Stimulated activated CD4-positive, alpha-beta T cell treated with anti-CD3 and anti-CD28 coated beads, Interleukin-4, amount 100 ng/mL, for 48 hours (primary cell): ENCODE measurements around the gene URI1.

ENCODE experiments used
- DNase-seq, 2 donors: peaks; one replicate each; pipeline ENCODE4 v3.0.0-alpha.2; 2020; ENCODE audit warnings: low read depth in 2 of 2

Gene URI1

DNA sequence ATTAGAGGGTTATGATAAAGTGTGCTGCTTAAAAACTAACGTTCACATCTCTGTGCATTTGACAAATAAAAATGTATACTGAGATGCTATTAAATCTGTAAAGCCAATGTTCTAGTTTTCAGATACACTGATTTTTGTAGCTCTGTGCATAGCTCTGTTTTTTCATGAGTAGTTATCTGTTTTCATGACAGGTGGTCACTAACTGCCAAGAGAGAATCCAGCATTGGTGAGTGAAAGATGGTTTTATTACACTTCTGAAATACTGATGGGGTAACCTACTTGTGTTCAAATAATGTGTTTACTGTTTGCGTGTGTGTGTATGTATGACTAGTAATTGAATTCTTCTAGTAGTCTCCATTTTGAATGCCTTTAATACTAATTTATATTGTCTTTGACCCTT, 29.0 kb downstream of the URI1 start:
- no peak for DNase-seq

DNA sequence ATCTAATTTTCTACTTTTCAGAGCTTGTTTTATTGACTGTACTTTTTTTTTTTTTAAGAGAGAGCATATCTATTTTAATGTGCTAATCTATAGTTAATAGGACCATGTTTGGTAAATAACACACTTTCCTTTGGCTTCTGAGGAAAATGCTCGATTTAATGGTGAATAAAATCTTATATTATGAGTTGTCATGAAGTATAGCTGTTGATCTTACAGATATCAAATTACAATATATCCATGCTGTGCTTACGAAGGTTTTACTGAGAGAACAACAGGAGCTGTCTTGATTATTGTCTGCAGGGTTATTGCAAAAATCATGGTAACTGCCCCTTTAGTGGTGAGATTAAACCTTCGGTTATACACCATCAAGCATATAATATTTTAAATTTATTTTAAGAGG, 29.6 kb downstream of the URI1 start:
- DNase-seq: no peak

DNA sequence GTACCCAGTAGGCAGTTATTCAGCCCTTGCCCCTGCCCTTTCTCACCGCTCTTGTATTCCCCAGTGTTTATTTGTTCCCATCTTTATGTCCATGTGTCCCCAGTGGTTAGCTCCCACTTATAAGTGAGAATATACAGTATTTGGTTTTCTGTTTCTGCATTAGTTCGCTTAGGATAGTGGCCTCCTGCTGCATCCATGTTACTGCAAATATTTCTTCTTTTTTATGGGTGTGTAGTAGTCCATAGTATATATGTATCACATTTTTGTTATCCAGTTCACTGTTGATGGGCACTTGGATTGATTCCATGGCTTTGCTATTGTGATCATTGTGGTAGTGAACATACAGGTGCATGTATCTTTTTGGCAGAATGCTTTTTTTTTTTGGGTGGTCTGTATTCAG, 32.7 kb downstream of the URI1 start:
- no peak for DNase-seq

DNA sequence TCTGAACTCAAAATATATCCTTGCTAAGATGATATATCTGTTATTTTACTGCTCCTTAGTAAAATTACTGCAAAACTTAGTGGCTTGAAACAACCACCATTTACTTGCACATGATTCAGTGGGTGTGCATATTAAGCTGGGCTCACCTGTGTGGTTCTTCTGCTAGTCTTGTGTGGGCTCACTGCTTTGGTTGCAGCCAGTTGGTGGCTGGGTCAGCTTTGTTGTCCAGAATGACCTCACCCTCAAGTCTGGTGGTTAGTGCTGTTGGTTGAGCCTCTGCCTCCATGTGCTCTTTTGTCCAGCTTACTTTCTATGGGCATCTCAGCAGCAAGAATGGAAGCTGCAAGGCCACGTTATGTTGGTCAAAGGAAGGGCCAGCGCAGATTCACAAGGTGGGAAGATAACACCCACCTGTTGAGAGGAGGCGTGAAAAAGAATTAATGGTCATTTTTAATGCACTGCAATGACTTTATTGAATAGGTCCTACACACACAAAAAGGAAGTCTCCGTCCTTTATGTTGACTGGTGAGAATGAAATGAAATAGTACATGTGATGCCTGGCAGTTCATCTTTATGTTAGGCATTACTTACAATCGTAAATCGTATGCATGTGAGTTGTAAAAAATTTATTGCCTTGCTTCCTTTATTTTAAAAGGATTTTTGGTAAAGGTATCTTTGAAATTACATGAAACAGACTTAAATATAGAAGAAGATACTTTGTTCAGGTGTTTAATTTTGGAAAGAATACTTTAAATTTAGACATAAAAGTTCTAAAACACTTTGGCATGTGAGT, 34.3 kb downstream of the URI1 start:
- DNase-seq: no peak

DNA sequence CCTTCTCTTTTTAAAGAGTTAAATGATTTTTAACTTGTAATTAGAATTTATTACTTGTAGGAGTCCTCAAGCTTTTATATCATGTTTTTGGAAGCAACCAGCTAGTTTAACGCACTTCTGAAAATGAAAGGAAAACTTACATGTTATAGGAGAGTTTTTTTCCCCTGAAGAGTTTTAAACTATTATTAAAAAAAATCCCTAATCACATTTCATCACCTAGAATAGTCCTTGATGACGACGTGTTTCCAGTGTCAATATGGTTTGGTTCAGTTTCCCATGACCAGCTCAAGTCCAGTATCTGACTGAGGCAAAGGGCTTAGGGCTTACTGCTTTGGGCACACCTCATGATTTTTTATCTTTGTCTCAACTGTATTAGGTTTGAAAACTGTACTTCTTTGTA, 36.0 kb downstream of the URI1 start:
- no peak for DNase-seq

DNA sequence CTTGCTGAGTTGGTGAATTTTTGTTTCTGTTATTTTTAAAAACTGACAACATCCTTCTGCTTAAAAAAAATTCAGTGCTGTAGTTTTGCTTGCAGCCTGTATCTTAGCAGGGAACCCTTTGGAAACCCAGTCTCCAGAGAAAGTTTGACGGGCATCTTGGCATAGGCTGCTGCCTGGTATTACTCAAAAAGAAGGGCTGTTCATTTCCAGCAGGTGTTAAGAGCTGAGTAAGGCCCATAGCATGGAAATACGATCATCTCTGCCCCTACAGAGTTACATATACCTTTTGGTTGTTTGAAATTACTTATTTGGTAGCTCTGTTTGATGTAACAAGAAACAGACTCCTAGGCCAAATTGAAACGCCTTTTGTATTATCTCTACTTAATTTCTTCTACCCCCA, 41.5 kb downstream of the URI1 start:
- DNase-seq: no peak

DNA sequence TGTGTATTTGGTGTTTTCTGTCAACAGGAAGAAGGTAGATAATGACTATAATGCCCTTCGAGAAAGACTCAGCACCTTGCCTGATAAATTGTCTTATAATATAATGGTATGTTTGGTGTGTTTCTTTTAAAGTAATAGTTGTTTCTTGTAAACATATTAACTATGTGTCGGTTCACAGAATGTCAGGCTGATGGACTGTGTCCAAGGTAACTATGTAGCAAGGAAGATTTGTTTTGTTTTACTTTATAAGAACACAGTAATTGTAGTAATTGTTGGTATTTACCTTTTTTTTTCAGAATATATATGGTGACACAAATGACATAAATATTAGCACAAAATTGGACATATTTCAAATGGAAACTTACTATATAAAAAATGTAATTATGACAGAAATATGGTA, 43.2 kb downstream of the URI1 start:
- DNase-seq: no peak

DNA sequence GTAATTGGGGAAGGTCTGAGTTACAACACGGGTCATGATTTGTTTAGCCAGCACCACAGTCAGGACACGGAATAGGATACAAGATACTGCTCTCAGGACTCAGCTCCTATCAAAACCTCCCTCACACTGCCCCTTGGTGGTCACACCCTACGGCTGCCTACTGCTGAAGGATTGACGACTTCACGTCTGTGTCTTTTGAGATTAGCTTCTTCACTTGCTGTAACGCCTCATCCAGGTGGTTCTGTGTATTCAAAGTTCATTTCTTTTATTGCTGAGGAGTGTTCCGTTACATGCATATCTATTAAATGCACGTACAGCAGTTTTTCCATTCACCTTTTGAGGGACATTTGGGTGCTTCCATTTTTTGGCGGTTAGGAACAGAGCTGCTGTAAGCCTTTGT, 46.3 kb downstream of the URI1 start:
- no peak for DNase-seq

DNA sequence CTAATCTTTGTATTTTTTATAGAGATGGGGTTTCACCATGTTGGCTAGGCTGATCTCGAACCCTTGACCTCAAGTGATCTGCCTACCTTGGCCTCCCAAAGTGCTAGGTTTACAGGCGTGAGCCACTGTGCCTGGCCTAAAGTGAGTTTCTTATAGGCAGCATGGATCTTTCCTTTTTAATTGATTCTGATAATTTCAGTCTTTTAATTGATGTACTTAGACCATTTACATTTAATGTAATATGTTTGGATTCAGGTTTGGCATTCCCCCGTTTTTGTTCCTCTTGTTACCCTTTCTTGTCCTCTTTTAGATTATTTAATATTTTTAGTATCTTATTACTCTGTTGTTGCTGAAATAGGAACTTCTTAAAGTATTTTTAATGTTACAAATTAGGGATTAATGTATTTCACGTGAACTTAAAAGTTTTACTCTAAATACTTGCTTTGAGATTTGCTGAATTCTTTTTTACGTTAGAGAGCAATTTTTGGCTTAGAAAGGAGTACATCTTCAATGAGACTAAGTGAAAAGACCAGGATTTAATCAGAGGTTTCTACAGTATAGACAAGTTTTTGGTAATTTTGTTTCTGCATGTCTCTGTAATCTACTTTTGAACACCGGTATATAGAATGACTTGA, 50.3 kb downstream of the URI1 start:
- no peak for DNase-seq

DNA sequence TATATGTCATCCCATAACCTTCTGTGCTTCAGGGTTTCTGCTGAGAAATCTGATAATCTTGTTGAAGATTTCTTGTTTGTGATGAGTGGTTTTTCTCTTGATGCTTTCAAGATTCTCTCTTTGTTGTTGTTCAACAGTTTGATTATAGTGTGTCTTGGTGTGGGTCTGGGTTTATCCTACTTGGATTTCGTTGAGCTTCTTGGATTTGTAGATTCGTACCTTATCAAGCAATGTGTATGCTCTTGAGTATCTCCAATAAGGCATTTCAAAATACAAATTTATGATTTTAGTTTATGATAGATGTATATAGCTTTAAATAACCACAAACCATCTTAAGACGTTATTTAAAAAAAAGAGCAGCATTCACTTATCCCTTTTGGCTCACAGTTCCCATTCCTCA, 57.5 kb downstream of the URI1 start:
- no peak for DNase-seq

DNA sequence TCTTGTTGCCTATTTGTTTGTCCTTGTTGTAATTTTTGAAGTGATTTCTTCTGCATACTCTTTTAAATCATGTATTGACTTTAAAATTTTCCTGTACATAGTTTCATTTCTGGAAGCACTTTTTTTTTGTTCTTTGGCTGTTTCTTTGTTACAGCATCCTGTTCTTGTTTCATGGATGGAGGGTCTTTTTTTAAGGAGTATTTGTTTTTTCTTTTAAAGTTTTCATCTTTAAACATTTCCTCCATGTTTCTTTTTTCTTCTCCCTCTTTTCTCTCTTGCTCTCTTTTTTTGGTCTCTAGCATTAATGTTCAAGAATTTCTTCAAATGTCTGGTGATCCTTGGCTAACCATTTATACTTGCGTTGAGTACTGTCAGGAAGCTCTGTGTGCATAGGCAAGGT, 58.8 kb downstream of the URI1 start:
- DNase-seq: no peak

DNA sequence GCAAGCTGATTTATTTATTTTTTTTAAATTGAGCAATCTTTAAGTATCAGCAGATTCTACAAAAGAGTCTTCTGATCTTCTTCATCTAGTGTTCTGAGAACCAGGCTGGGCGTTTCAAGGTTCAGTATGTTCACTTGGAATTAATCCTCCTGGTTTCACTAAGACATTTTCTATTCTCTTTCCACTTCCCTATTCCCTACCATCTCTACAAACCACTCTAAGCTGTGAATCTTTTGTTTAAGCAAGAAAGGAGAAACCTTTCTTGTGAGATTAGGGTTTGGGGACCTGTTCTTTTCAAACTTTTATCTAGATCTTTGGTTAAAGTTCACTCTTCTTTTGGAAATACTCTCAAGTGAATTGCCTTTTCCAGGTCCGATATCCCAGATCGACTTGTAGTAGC, 59.3 kb downstream of the URI1 start:
- DNase-seq: no peak

DNA sequence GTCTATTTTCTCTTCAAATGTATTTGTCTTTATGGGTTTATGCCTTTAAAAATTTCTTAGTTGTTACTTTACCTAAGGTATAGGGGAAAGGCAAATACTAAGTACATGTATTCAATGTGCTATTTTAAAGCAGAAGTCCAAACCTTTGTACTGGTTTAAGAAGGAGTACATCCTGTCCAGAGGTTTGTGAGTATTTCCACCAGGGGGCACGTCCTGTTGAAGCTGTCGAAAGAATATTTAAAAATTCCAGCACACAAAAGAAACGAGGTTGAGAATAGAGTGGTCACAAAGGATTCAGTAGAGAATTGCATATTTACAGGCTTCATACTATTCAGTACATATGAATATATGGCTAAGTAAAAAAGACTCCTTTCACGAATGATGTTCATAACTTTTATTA, 59.8 kb downstream of the URI1 start:
- no peak for DNase-seq

DNA sequence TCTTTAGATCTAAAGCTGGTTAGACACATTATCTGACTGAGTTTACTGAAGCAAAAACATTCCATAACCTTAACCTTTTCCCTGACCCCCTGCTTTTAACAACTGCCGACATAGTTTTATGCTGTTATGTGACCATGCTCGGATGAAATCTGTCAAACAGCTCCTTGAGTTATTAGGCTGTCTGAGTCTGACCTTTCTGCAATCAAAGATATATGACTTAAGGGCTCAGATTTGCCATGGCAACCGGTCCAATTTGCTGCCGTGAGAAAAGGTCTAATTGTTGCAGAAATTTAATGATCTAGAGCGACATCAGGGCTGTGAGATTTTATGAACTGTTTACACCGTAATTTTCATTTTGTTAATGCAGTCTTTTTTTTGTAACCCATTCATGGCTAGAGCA, 61.8 kb downstream of the URI1 start:
- no peak for DNase-seq

DNA sequence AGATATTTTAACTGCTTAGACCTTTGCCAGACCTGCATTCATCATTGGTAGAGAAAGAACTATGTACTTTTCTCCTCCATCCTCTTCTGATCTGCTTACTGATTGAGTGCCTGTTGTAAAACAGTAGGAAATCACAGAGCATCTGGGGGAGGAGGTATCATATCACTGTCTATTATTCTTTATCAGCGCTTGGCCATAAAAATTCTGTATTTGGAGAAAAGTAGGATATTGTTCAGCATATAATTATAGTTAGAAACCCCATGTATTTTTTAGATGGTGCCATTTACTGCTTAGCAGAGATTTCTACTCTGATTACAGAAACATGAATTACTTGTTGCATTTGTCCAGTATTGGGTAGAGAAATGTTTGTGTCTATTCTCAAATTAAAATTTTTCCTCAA, 62.4 kb downstream of the URI1 start:
- no peak for DNase-seq

DNA sequence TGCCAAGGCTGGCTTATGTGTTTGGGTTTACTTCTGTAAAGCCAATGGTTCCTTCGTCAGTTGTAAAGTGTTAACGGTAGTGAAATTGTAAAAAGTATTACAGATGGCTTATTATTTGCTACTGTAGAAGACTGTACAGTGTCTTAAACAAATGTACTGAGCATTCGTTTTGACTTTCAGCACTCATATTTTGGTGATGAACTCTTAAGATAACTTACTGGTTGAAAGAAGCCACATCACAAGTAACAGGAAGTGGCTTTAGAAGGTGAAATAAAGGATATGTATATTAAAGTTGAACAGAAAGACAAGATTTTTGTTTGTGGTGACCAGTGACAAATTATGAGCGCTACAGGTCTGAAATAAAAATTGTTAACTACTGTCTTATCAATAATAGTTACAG, 64.2 kb downstream of the URI1 start:
- no peak for DNase-seq

DNA sequence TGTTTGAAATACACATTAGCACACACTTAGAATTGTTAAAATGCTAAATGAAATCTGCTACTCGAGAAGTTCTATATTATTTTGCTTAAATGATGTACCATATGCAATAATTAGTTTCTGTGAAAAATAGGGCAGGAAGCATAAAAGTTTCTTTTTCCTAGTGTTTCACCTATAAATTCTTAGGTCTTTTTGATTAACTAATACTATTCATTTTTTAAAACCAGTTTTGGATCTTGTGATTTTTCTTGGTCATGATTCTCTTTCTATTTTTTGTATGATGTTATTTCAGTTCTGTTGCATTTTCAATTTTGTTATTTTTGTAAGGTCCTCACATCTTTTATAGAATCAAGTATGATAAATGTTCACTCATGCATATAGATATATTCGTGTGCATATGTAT, 66.1 kb downstream of the URI1 start:
- DNase-seq: no peak

DNA sequence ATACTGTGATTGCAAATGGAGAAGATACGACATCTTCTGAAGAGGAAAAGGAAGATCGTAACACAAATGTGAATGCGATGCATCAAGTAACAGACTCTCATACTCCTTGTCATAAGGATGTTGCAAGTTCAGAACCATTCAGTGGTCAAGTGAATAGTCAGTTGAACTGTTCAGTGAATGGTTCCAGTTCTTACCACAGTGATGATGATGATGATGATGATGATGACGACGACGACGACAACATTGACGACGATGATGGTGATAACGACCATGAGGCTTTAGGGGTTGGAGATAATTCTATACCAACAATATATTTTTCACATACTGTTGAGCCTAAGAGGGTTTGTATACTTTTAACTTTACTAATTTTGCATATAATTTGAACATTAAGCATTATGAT, 67.0 kb downstream of the URI1 start:
- DNase-seq: no peak

DNA sequence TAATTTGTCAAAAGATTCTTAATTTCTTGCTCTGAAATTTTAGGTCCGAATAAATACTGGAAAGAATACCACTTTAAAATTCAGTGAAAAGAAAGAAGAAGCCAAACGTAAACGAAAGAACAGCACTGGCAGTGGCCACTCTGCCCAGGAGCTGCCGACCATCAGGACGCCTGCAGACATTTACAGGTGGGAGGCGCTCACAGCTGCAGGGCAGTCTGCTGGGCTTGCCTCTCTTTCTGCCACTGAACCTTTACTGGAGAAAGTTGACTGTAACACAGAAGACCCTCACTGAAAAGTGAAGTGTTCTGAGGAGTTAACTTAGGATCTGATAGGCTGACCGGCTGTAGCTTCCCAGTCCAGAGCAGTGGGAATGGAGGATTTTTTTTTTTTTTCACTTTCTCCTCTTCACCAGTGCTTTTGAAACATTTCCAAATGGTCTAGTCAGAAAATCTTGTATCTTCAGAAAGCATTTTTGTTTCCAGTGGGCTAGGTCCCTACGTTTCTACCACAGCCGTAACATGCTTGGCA, 69.1 kb downstream of the URI1 start:
- no peak for DNase-seq

DNA sequence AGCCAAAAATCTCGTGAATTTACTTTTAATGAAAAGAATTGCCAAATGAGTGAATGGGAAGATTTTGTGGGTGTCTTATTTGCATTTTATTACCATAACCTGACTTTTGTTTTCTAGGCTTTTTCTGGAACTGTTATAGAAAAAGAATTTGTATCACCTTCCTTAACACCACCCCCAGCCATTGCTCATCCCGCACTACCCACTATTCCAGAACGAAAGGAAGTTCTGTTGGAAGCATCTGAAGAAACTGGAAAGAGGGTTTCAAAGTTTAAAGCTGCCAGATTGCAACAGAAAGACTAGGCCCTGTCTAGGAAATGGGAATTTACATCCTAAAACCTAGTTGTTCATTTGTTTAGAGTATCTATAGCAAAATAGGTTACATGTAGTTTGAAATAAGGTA, 72.7 kb downstream of the URI1 start:
- DNase-seq: no peak

DNA sequence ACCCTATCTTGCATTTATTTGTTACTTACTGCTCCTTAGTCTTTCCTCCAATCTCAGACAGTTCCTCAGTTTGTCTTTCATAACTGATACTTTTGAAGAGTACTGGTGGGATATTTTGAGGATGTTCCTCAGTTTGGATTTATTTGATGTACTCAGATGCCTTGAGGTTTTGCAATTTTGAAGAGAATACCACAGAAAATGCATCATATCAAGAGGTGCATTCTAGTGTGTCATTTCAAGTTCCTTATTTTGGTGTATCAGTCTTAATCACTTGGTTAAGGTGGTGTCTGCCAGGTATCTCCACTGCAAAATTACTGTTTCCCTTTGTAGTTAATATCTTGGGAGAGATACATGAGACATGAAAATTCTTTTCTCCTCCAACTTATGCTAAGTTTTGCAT, 75.1 kb downstream of the URI1 start:
- DNase-seq: no peak

DNA sequence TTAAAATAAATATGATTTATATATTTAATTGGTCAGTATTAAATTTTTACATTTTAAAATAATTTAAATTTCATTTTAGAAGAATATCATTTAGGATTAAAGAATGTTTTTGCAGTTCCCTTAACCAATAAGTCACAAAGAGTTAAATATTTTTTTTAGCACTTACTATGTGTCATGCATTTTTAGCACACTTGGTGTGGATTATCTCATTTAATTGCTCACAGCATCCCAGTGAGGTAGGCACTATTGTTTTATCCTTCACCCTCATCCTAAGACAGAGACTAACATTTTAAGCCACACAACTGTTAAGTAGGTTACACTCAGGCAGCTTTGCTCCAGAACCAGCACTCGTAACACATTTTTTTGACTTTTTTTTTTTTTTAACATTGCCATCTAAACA, 78.2 kb downstream of the URI1 start:
- no peak for DNase-seq

DNA sequence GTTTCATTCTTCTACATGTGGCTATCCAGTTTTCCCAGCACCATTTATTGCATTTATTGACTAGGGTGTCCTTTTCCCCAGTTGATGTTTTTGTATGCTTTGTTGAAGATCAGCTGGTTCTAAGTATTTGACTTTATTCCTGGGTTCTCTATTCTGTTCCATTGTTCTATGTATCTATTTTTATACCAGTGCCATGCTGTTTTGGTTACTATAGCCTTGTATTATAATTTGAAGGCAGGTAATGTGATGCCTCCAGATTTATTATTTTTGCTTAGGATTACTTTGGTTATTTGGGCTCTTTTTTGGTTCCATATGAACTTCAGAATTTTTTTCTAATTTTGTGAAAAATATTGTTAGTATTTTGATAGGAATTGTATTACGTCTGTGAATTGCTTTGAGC, 80.6 kb downstream of the URI1 start:
- DNase-seq: no peak

DNA sequence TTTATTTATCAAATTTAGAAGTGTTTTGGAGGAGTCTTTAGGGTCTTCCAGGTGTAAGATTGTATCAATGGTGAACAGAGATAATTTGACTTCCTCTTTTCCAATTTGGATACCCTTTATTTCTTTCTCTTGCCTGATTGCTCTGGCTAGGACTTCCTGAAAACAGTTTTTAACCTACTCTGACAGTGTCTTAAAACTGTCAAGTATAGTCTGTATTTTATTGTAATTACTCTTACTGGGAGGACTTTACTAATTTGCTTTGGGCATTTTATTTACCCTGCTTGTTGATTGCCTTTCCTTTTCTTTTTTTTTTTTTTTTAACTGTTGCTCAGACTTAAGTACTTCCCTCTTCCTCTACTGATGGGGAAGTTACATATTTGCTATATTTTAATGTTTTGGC, 81.3 kb downstream of the URI1 start:
- no peak for DNase-seq
